Measurements from ENCODE around the gene CUEDC2. TPM values are rescaled to one million over a fixed set of nuclear protein-coding genes. Genes with fewer than 3 reads are reported as not detected.
A peak's percentile ranks its signal among the peaks of the same experiment; 100 is the strongest.

CUEDC2 gene
- total and polyA plus RNA-seq, 8 donors = 47.0 to 81.0 (median 71.7) TPM

GRCh38 chr10:102468683-102469082 lies 36.3 kb upstream of the CUEDC2 start:
- Histone ChIP-seq H3K4me1 (peaks cover 6 to 34% of the 10 kb centered on the region in 2 donors), H3K27me3 (no peaks in the 10 kb centered on the region), H3K27ac (peak overlapping the region; percentile 22 to 86), H3K4me3 (no peak overlapping the region), H3K36me3 (peaks cover 0 to 41% of the 10 kb centered on the region in 2 donors), H3K9me3 (no peaks in the 10 kb centered on the region)
- ATAC-seq (no peak), DNase-seq (peak in 1 of 4 donors; percentile 17)
- intact Hi-C loops (cut with DNase I) = no loop called here
- no peak for TF ChIP-seq CTCF (IDR thresholded peaks at IDR 0.05)

GRCh38 chr10:102467971-102468438 lies 35.6 kb upstream of the CUEDC2 start:
- DNase-seq = peak in 1 of 4 donors; percentile 80
- Histone ChIP-seq H3K36me3 (peaks cover 0 to 35% of the 10 kb centered on the region in 2 donors), H3K9me3 (no peaks in the 10 kb centered on the region), H3K4me3 (no peak overlapping the region), H3K27ac (peak overlapping the region in 1 of 2 donors; percentile 86), H3K4me1 (peaks cover 6 to 41% of the 10 kb centered on the region in 2 donors), H3K27me3 (no peaks in the 10 kb centered on the region)
- ATAC-seq = peak; percentile 30
- intact Hi-C loops (cut with DNase I) = no loop called here
- no peak for TF ChIP-seq CTCF (IDR thresholded peaks at IDR 0.05)

- H3K36me3 ChIP-seq = peaks cover 0 to 28% of the 10 kb centered on the region in 2 donors
- H3K4me3 ChIP-seq = no peak overlapping the region
- ATAC-seq (no peak), DNase-seq (peak in 1 of 4 donors; percentile 45)
- intact Hi-C loops (cut with DNase I) = no loop called here
- no peaks in the 10 kb centered on the region for H3K27me3 ChIP-seq
- peaks cover 6 to 48% of the 10 kb centered on the region in 2 donors for H3K4me1 ChIP-seq
- H3K9me3 ChIP-seq = no peaks in the 10 kb centered on the region
- no peak for TF ChIP-seq CTCF (IDR thresholded peaks at IDR 0.05)
- H3K27ac ChIP-seq = peak overlapping the region in 1 of 2 donors; percentile 86
Measured at GRCh38 chr10:102467318-102467717, 34.9 kb upstream of the CUEDC2 start.

- H3K4me3 ChIP-seq = no peak overlapping the region
- ATAC-seq (no peak), DNase-seq (no peak)
- H3K9me3 ChIP-seq = no peaks in the 10 kb centered on the region
- H3K36me3 ChIP-seq = peaks cover 0 to 11% of the 10 kb centered on the region in 2 donors
- H3K27me3 ChIP-seq = no peaks in the 10 kb centered on the region
- no peak overlapping the region for H3K27ac ChIP-seq
- intact Hi-C loops (cut with DNase I) = no loop called here
- no peak for TF ChIP-seq CTCF (IDR thresholded peaks at IDR 0.05)
- peaks cover 6 to 63% of the 10 kb centered on the region in 2 donors for H3K4me1 ChIP-seq
Measured at GRCh38 chr10:102465466-102465865, 33.1 kb upstream of the CUEDC2 start.

- no peak overlapping the region for H3K4me3 ChIP-seq
- H3K27me3 ChIP-seq = no peaks in the 10 kb centered on the region
- no peaks in the 10 kb centered on the region for H3K9me3 ChIP-seq
- ATAC-seq (no peak), DNase-seq (no peak)
- peaks cover 4 to 50% of the 10 kb centered on the region in 2 donors for H3K4me1 ChIP-seq
- TF ChIP-seq CTCF (IDR thresholded peaks at IDR 0.05) = no peak
- intact Hi-C loops (cut with DNase I) = no loop called here
- peaks cover 0 to 4% of the 10 kb centered on the region in 2 donors for H3K36me3 ChIP-seq
- H3K27ac ChIP-seq = no peak overlapping the region
Measured at GRCh38 chr10:102463983-102464382, 31.6 kb upstream of the CUEDC2 start.
